ENCODE measurements around the gene MYBPC1.
A peak's percentile ranks its signal among the peaks of the same experiment; 100 is the strongest.
"Not testable (repeated sequence)": the region's sequence is repeated elsewhere in the genome, so short reads cannot be mapped to it uniquely, and the experiment has no call there.

Gene MYBPC1

DNA sequence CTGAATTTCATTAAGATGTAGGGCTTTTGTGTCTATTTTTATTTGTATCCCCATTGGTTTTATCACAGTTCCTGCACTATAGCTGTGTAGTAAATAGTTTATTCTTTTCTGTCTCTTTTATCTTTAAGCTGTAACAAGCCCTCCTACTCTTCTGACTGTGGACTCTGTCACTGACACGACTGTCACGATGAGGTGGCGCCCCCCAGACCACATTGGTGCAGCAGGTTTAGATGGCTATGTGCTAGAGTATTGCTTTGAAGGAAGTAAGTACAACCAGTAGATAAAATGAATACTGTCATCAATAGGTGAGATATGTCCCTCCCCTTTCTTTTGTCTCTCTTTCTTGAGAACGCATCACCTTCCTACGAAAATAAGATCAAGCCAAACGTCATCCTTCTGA lies 68.5 kb downstream of the MYBPC1 start:
- DNase-seq, result no peak

DNA sequence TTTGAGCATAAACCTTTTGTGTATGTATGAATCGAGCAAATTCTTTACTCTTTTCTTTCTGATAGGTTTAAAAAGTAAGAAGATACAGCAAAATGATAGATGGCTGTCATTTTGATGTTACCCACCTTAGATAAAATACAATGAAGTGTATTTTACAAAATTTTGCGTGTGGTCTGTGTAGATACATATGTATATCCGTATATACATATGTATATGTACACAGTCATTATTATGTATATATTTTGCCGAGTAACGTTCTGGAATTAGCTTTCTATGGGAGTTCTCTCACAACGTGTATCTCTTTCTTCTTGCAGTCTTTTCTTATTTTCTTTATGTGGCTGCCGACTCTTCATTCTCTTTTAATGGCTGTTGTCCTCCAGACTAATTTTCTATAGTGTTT lies 70.2 kb downstream of the MYBPC1 start:
- DNase-seq, result no peak

DNA sequence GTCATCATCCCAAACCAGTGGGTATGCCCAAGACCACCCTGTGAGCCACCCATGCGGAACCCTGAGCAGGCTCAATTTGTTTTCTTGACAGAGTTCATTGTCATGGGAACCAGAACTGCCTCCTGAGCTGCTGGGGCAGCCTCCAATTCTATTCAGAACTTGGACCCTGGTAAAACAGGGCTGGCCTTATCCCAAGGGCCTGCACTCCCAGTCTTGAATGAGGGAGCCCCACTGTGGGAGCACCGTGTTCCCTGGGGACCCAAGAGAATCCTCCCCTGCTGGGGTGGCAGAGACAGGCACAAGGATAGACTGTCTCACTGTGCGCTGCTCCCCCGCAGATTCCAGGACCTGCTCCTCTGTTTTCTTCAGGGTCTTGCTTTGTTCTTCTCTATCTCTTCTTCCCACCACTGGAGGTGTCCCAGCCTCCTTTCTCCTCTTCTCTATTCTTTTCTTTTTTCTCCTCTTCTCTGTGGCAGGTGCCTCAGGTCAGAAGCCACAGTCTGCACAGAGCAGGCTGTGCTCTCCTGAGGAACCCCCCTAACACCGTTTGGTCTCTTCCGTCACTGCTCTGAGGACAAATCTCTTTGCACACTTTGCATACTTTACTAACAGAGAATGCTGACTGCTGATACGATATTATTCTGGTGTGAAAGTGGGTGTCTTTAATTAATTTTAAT lies 71.4 kb downstream of the MYBPC1 start:
- no peak for DNase-seq

DNA sequence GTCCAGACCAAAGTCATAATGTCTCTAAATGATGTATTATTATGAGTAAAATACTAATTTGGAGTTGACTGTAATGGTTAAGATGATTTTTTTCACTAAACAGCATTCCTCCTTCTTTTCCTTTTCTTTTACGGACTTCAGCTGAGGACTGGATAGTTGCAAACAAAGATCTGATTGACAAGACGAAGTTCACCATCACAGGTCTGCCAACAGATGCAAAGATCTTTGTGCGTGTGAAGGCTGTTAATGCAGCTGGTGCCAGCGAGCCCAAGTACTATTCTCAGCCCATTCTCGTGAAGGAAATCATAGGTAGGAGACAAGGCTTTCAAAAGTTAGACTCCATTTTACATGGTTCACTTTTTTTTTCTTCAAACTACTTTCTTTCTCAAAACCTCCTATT lies 72.8 kb downstream of the MYBPC1 start:
- no peak for DNase-seq

DNA sequence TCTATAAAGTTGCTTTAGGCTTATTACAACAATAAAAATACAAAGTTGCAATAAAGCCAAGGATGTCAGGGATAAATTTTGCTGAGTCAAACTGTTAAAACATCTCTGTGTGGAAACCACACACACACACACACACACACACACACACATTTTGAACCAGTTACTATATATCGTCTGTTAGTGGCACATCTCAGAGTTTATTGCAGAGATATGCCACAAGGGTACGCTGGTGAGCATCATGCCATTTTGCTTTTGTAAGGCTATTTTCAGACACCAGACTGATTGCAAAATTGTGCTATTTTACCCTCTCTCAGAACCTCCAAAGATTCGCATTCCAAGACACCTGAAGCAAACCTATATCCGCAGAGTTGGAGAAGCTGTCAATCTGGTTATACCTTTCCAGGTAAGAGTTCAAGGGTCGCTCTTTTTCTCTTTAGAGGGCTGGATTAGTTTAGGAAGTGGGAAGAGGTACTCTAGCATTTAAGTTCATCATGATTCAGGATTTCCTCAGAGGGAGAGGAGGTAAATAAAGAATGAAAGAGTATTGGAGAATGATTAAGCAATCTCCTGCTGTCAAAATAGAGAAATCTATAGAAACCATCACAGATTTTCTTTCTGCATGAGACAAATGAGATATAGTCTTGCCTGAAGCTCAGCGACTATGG lies 75.4 kb downstream of the MYBPC1 start:
- no peak for DNase-seq

DNA sequence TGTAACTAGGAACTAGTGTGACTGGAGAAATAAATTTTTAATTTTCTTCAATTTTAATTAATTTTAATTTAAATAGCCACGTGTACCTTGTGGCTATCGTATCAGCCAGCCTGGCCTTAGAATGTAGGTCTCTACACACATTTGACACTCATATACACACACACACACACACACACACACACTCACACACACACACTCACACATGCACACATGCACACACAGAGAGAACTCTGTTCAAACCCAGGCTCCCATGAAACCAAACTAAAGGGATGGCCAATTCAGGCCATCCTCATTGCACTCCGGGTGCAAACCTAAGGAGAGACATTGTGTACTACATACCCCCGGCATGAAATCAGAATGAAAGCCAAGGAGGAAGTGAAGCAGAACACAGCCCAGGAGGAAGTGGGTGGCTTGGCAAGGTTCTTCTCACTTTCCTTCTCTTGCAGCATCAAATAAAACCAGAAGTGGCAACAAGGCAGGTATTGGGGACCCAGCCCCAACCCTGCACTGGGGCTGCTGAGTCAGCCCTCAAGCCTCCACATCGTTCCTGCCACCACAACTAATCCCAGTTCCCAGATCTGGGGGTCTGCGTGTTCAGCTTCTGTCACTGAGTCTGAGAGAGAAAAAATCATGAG lies 76.5 kb downstream of the MYBPC1 start:
- DNase-seq, result no peak

DNA sequence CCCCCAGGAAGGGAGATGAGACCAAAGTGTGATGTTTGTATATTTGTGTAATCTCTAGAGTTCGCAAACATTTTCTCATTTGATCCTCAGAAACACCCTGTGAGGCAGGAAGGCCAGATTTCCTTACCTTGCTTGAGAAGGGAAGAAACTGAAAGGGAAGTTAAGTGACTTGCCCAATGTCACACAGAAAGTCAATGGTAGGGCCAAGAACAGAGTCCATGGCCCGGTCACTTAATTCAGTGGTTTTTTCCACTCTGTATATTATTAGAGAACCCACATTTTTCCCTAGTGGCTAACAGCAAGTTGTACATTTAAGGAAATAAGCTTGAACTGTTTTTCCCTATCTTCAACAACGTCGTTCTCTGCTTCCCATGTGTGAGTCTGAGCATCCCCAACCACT lies 77.1 kb downstream of the MYBPC1 start:
- no peak for DNase-seq

DNA sequence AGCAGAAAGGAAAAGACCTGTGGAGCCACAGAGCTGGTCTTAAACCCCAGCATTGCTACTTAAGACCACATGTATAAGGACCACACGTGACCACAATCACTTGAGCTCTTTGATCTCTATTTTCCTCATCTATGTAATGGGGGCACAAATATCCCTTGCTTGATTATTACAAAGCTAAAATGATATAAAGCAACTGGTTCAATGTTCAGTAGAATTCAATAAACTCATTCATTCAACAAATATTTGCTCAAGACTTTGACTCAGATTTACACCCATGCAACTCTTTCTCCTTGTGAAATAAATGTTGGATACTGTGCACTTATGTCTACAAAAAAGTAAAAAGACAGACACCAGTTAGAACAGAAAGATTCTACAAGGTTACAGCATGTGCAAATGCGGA lies 80.8 kb downstream of the MYBPC1 start:
- DNase-seq, result no peak

DNA sequence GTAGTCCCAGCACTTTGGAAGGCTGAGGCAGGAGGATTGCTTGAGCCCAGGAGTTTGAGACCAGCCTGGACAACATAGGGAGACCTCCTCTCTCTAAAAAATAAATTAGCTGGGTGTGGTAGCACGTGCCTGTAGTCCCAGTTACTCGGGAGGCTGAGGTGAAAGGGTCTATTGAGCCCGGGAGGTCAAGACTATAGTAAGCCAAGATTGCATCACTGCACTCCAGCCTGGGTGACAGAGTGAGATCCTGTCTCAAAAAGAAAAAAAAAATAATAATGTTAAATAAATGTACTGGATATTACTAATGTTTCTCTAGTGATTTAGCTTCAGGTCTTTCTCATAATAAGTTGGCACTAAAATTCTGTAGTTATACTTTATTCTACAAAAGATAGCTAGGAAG lies 81.7 kb downstream of the MYBPC1 start:
- not testable (repeated sequence) for DNase-seq

DNA sequence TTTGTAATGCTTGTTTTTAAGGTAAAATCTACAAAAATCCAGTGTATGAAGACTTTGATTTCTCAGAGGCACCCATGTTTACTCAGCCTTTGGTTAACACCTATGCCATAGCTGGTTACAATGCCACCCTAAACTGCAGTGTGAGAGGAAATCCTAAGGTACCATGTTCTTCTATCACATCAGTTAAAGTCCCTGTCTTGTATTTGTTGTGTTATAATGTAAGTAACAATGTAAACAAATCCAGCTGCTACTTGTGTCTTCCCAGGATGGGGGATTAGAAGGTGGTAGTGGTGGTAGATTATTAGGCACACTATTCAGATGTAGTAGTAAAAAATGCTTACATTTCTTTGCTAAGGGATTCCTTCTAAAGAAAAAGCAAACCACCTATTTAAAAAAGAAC lies 83.3 kb downstream of the MYBPC1 start:
- DNase-seq, result no peak

DNA sequence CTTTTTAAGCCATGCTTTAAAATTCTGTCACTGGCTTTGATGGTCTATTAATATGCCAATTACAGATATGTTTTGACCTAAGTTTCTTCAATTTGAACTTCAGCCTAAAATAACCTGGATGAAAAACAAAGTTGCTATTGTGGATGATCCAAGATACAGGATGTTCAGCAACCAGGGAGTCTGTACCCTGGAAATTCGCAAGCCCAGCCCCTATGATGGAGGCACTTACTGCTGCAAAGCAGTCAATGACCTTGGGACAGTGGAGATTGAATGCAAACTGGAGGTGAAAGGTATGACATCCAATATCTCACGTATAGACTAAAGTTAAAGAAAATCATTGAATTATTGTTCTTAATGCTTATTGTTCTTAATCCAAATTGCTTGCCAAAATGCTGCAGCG lies 85.5 kb downstream of the MYBPC1 start:
- DNase-seq, result no peak

DNA sequence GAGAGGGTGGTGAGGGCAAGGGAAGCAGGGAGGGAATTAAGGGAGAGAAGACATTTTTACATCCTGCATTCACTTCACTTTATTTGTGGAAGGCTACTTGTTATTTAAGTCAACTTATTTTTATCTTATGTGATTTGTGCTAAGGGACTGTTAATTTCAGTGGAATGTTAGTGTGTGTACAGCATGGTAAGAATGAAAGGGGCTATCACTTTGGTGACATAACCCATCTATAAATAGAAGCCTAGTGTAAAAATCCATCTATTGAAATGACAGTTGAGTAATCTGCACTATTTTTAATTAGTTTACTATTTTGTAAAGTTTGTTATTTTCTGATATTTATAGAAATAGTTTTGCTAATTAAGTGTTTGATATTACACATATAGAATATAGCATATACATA lies 85.9 kb downstream of the MYBPC1 start:
- no peak for DNase-seq

DNA sequence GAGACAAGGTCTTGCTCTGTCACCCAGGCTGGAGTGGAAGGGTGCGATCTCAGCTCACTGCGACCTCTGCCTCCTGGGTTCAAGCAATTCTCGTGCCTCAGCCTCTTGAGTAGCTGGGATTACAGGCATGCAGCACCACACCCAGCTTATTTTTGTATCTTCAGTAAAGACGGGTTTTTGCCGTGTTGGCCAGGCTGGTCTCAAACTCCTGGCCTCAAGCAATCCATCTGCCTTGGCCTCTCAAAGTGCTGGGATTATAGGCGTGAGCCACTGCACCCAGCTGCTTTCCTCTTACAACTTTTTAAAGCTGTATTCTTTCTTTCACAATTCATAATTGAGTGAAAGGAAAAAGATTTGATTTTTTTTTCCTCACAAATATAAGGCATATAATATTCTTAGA lies 86.9 kb downstream of the MYBPC1 start:
- DNase-seq, result not testable (repeated sequence)

DNA sequence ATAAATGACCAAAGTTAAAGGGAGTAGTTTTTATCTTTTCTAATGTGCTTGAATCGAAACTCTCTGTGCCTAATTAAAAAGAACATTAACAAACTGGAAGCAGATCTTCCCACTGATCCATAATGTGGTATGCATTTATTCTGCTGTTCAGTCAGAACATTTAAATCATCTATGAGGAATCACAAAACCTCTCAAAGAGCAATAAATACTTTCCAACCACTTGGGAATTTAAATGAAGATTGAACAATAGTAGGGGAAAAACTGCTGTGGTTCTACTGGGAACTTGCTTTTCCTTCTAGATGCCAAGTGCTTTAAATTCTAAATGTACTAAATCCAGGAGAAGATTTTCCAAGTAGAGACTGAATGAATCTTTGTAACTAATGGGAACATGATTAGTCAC lies 90.3 kb downstream of the MYBPC1 start:
- no peak for DNase-seq

DNA sequence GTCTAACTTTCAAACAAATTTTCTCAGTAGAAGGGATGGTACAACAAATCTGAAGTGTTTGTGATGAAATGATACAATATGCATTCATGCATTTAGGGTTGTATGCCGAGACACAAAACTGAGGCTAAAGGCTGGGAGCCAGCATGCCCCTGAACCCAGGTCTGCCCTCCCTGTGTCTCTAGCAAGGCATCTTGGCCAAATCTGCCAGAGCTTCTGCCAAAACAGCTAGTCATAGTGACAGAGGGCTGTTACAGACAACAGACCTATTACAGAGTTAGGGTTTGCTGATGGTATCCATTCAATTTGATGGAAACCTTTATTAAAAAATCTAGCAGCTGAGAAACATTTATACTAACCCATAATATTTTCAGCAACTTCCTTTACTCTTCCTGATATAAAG lies 91.4 kb downstream of the MYBPC1 start:
- DNase-seq, result no peak

DNA sequence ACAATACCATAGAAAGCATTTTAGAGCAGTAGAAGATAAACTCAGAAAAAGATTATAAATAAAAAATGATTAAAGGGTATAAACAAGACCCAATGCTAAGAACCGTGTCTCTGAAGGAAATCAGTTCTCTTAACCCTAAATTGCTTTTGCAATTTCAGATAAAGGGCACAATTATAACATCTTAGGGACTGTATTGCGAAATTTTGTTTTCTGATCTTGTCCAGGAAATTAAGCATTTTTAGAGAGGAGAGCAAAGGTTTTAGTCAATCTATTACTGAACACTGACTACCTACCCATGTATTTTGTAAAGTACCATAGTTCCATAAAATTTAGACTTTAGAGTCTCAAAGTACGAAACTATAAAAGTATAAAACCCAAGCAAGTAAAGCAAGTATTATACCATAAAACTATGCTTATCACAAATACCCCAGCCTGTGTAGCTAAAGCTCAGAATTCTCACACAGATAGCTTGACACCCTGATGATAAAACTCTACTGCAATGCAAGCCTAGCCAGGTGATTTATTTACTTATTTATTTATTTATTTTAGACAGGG lies 95.8 kb downstream of the MYBPC1 start:
- DNase-seq, result no peak

DNA sequence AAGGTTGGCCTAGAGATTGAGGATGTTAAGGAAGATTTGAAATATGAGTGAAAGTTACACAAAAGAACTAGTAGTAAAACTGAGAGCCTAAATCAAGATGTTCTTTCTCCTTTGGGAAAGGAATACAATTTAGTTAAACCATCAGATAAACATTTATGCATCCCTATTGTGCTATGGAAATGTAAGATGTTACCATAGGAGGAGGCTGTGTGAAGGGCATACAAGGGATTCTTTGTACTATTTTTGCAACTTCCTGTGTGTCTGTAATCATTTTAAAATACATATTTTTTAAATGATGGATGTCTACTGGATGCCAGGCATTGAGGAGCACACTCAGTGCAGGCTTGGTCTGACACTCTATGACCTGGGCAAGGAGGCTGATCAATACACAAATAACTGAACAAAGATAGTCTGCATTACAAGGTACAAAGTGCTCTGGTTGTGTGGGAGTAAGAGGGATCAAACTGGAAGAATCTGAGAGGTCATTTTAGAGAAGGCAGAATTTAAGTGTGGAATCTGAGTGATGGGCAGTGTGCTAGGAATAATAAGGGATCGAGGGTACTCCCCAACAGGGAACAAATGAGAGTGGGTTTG lies 96.8 kb downstream of the MYBPC1 start:
- no peak for DNase-seq

DNA sequence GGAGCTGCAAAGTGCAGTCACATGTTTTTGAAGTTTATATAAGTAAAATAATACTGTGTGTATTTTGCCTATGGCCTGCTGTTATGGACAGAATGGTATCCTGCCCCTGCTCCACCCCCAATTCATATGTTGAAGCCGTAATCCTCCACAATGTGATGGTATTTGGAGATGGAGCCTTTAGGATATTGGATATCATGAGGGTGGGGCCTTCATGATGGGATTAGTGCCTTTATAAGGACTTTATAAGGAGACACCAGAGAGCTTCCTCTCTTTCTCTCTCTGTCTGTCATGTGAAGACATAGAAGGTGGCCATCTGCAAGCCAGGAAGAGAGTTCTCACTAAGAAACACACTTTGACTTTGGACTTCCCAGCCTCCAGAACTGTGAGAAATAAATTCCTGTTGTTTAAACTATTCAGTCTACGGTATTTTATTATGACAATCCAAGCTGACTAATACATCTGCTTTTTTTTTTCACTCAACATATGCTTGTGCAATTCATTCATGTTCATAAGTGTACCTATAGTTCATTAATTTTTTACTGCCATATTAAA lies 99.6 kb downstream of the MYBPC1 start:
- DNase-seq, result no peak

DNA sequence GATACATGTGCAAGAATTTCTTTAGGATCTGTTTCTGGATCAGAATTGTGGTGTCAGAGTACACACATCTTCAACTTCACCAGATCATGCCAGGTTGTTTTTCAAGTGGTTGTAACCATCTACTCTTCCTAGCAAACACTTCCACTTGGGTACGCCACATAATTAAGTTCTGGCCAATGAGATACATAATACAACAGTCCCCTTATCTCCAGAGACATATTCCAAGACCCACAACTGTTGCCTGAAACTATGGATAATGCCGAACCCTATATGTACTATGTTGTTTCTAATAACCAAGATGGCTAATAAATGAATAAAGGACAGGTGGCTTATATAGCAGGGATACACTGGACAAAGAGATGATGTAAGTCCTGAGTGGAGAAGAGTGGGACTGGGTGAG lies 100.2 kb downstream of the MYBPC1 start:
- DNase-seq, result no peak

DNA sequence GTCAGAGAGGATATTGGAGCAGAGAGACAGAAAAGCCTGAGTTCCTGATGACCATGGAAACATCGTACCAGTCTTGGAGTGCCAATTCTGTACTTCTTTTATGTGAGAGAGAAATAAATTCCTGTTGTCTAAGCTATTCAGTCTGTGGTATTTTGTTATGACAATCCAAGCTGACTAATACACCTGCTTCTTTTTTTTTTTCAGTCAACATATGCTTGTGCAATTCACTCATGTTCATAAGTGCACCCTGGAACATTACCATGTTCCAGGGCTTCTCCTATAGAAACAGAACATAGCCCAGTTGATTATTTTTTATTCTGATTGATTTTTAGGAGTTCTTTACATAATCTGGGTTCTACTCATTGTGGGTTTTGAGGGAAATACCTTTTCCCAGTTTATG lies 100.9 kb downstream of the MYBPC1 start:
- no peak for DNase-seq

DNA sequence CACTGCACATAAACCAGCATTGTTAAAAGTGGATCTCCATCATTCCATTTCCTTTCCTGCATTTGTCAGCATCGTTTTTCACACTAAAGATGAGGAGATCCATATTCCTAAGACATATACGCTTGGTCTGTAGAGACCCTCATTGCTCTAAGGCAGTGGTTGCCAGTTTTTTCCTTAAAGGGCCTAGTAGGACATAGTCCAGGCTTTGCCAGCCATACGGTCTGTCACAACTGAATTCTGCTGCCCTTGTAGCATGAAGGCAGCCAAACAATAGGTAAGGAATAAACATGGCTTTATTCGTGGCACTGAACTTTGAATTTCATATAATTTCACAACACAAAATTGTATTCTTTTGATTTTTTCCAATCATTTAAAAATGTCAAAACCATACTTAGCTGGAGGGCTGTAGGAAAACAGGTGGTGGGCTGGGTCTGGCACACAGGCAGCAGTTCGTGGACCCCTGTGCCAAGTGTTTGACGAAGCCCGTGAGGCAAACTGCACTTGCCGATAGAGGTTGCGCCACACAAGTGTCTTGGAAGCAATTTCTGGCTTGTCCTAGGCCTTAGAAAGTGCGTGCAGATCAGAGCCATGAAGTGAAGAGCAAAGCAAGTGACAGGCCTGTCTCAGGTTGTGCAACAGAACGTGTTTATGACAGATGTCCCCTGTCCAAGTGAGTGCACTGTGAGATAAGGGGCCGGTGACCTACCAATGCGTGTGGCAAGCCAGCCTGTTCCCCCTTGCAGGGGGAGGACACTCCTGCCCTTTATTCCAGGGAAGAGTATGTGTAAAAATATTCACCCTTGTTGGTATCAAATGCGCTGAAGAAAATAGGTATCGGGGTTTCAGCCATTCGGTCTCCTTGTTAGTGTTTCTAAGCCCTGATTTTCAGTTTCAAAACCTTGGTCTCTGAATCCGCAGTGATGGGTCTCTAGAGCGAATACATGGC lies 101.8 kb downstream of the MYBPC1 start:
- DNase-seq, result no peak

DNA sequence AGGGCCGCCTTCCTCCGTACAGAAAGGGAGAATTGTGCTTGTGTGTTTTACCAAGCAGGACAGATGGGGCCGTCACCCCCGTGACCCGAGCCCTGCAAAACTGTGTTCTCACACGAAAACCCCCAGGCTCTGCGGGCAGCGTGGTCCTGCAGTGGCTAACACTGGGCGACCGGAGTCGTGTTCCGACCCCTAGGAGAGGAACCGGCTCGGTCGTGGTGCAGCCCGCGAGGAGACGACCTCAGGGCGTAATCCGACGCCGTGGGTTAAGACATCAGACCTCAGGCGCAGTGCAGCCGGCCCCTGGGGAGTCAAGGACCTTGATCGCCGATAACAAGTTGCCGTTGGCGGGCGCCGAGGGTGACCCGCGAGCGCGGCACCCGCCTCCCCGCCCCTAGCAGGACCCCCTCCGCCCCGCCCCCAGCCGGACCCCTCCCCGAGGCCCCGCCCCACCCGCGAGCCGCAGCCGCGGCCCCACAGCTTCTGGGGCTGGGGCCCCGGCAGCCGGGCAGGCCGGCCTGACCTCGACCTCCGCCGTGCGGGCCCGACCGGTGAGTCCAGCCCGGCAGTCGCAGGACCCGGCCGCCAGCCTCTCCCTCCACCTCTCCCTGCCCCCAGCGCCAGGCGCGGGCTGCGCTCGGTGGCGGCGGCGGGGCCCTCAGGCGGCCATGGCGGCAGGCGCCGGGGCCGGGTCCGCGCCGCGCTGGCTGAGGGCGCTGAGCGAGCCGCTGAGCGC lies 102.6 kb downstream of the MYBPC1 start, which contains the start of gene CHPT1:
TSS of gene CHPT1 (plus strand) at position 444 of the 733 bp plus-strand sequence. CDS start at position 666, 222 bp downstream.
- peak; percentile 63 for DNase-seq

Data from NCI-H2171 (cell line).